GM21786 (cell line): ENCODE measurements around the gene SLC25A15.
"Not testable (repeated sequence)": the region's sequence is repeated elsewhere in the genome, so short reads cannot be mapped to it uniquely, and the experiment has no call there.

Experiments
- ATAC-seq: cut with Tn5 transposase; IDR thresholded peaks from one replicate; pipeline ENCODE4 v1.9.1; 2021; ENCODE audit not compliant: unreplicated experiment

SLC25A15 gene

DNA sequence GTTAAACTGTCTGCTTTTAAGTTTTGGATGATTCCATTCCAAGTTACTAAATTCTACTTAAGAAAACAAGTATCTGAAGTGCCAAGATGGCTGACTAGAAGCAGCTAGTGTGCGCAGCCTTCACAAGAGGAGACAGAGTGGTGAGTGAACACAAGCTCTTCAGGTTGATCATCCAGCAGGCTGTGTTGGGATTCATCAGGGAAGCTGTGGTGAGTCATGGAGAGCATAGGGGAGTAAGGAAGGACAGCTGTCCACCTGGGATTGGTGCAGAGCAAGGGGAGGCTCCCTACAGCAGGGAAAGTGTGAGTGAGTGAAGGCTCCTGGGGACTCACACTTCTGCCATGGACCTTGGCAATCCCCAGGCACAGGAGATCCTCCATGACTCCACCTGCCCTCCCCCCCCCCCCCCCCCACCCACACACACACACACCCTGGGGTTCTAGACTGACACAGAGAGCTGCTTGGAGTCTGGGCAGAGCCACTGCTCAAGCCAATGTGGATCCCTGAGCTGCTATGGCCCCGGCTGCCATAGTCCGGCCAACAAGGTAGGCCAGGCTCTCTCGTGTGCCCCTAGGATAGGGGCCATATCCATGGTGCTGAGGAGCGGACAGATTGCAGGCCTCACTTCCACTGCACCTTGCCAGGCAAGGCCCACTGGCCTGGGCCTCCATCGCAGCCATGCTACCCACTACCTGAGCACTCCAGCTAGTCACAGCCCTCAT is 23.5 kb downstream of the SLC25A15 start:
- ATAC-seq, result no peak

DNA sequence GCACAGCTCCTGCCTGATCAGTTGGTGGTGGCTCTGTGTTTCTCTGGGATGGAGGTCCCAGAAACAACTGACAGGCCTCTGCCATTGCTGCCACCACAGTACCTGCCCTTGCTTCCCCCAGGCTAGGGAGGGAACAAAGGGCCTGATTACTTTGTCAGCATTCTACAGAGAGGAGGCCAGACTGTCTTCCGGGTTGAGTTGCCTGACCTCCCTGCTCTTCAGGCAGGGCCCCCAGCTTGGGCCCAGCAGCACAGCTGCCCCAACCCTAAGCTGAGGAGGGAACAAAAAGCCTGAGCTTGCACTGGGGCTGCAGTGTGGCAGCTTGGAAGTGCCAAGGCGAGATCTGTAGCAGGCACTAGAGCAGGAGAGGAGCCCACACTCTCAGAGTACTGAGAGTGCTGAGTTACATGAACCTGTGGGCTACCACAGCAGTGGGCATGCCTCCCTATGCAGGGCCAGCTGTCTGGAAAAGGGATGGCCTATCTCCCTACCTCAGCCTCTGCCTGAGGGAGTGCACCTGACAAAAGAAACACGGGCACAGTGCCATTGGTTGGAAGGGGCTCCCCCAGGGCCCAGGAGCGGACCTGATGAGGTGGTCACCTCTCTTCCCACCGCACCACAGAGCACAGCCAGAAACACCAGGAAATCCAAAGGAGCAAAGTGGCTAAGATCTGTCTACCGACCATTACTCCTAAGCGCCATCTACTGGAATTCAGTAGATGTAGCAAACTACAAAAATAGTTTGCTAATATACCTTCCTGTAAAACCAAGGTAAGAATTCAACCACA is 24.4 kb downstream of the SLC25A15 start:
- ATAC-seq, result no peak

DNA sequence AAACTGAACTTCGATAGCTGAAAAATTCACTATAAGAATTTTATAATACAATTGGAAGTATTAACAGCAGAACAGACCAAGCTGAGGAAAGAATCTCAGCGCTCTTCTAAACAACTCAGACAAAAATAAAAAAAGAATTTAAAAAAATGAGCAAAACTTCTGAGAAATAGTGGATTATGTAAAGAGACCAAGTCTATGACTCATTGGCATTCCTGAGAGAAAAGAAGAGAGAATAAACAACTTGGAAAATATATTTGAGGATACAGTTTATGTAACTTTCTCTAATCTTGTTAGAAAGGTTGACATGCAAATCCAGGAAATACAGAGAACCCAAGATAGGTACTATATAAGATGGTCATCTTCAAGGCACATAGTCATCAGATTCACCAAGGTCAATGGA is 25.4 kb downstream of the SLC25A15 start:
- no peak for ATAC-seq

DNA sequence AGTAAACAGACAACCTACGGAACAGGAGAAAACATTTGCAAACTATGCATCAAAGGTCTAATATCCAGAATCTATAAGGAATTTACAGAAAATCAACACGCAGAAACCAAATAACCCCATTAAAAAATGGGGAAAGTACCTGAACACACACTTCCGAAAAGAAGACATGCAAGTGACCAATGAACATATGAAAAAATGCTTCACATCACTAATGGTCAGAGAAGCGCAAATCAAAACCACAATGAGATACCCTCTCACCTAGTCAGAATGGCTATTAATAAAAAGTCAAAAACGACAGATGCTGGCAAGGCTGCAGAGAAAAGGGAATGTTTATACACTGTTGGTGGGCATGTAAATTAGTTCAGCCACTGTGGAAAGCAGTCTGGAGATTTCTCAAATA is 29.5 kb downstream of the SLC25A15 start:
- ATAC-seq, result no peak

DNA sequence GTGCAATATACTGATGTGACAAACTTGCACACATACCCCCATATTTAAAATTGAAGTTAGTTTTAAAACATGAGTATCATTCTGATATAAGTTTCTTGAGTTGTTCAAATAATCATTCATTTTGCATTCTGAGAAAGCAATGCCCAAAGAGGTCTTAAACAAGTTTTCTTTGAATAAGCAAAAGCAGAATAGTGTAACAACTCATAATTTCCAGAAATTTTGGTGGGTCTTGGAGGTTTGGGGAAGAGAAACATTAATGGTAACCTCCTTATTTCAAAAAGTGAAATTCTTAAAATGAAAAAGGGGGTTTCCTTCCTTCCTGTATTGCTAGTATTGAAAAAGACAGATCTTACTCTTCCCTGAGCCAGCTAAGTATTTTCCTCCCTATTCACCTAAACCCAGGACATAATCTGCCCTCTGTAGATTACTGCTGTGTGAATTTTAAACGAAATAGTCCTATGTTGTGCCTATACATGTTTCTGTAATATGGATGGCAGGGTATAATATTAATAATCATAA is 30.4 kb downstream of the SLC25A15 start:
- no peak for ATAC-seq

DNA sequence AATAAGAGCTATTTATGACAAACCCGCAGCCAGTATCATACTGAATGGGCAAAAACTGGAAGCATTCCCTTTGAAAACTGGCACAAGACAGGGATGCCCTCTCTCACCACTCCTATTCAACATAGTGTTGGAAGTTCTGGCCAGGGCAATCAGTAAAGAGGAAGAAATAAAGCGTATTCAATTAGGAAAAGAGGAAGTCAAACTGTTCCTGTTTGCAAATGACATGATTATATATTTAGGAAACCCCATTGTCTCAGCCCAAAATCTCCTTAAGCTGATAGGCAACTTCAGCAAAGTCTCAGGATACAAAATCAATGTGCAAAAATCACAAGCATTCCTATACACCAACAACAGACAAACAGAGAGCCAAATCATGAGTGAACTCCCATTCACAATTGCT is 50.3 kb downstream of the SLC25A15 start:
- not testable (repeated sequence) for ATAC-seq

DNA sequence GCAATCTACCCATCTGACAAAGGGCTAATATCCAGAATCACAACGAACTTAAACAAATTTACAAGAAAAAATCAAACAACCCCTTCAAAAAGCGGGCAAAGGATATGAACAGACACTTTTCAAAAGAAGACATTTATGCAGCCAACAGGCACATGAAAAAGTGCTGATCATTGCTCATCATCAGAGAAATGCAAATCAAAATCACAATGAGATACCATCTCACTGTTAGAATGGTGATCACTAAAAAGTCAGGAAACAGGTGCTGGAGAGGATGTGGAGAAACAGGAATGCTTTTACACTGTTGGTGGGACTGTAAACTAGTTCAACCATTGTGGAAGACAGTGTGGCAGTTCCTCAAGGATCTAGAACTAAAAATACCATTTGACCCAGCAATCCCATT is 51.5 kb downstream of the SLC25A15 start:
- not testable (repeated sequence) for ATAC-seq
